Body of pancreas (tissue), 4 donors: Measurements from ENCODE around the gene MET.

ENCODE experiments used
- POLR2A ChIP-seq, 3 donors: fragments of 450-650 bp; IDR thresholded peaks; one replicate each; pipeline ENCODE4 v1.6.1; 2016; ENCODE audit warnings: antibody characterized with exemption in 3 of 3, mild to moderate bottlenecking in 2 of 3
- TF ChIP-seq, protein P1 (sequence below), 7 experiments: fragments of 450-650 bp in 4 of 7; fragments of 200-600 bp in 3 of 7; sonication (generic) in 3 of 7; IDR thresholded peaks; one replicate each; pipeline ENCODE4 v1.5.1; 2016 to 2019; ENCODE audit warnings: antibody characterized with exemption in 7 of 7

DNA sequence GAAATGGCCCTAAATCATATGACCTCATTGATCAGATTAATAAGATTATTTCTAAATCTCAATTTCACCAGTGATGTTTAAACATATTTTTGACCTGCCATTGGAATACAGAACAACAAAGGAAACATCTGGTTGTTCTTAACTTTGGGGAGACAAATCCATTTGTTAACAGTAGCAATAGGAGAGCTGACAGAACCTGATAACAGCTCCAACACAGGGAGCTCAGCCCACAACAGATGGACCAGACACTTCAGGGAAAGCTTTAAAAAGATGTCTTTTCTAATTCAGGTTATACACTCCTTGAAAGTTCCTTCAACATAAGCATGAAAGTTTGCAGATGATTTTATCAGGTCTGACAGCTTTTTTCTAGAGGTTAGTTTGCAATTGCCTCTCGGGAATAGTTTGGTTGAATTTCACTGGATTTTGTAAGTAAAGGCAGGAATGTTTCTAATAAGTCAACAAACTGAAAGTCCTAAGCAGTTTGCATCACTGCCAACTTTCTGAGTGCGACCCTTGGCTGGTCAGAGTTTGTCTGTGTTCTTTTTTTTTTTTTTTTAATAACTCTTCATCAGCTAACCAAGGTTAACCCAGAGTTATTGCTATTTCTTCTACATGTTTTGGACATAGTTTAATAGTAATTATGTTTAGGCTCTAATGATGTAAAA, 6.5 kb upstream of the MET start:
- TF ChIP-seq, protein P1, sequence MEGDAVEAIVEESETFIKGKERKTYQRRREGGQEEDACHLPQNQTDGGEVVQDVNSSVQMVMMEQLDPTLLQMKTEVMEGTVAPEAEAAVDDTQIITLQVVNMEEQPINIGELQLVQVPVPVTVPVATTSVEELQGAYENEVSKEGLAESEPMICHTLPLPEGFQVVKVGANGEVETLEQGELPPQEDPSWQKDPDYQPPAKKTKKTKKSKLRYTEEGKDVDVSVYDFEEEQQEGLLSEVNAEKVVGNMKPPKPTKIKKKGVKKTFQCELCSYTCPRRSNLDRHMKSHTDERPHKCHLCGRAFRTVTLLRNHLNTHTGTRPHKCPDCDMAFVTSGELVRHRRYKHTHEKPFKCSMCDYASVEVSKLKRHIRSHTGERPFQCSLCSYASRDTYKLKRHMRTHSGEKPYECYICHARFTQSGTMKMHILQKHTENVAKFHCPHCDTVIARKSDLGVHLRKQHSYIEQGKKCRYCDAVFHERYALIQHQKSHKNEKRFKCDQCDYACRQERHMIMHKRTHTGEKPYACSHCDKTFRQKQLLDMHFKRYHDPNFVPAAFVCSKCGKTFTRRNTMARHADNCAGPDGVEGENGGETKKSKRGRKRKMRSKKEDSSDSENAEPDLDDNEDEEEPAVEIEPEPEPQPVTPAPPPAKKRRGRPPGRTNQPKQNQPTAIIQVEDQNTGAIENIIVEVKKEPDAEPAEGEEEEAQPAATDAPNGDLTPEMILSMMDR (IDR thresholded peaks at IDR 0.05): no peak
- TF ChIP-seq POLR2A (IDR thresholded peaks at IDR 0.05): no peak
